Vagina (tissue), 2 donors: ENCODE results near the gene GSKIP. TPM values are rescaled to one million over a fixed set of nuclear protein-coding genes. Genes with fewer than 3 reads are reported as not detected.

Experiments used
- DNase-seq, 2 donors: peaks; one replicate each; pipeline ENCODE4 v3.0.0-alpha.2; 2017; ENCODE audit errors: extremely low spot score in 2 of 2
- H3K27ac ChIP-seq: fragments of 200-600 bp; sonication (generic); one replicate; pipeline ENCODE4 v1.5.1; 2019
- H3K27me3 ChIP-seq: fragments of 200-600 bp; sonication (generic); one replicate; pipeline ENCODE4 v1.5.1; 2019
- H3K36me3 ChIP-seq, 2 donors: fragments of 200-600 bp; sonication (generic); one replicate each; pipeline ENCODE4 v1.5.1; 2017 to 2019
- H3K4me1 ChIP-seq: fragments of 200-600 bp; sonication (generic); one replicate; pipeline ENCODE4 v1.5.1; 2019
- H3K4me3 ChIP-seq, 2 donors: fragments of 200-600 bp; sonication (generic); 1 replicate in 1 of 2; 2 replicates in 1 of 2; pipeline ENCODE4 v1.5.1; 2016 to 2019
- H3K9me3 ChIP-seq: fragments of 200-600 bp; sonication (generic); one replicate; pipeline ENCODE4 v1.5.1; 2019
- POLR2A ChIP-seq, 2 donors: fragments of 450-650 bp; IDR thresholded peaks; one replicate each; pipeline ENCODE4 v1.6.1; 2017; ENCODE audit warnings: antibody characterized with exemption in 2 of 2, mild to moderate bottlenecking in 2 of 2, moderate library complexity in 2 of 2
- POLR2AphosphoS5 ChIP-seq, 2 donors: sonication (generic); formaldehyde crosslinking; IDR thresholded peaks; one replicate each; pipeline ENCODE4 v1.9.0; 2017; ENCODE audit warnings: antibody characterized with exemption in 2 of 2, mild to moderate bottlenecking in 2 of 2, low read depth in 1 of 2; ENCODE audit not compliant: insufficient read depth in 1 of 2
- intact Hi-C: fragments of 100-400 bp; cut with DNase I; formaldehyde crosslinking; loops from one replicate; pipeline ENCODE4 v1.15.1; 2023
- small RNA-seq: library from RNA; depleted of rRNA; stranded (forward); fragments of <200 nt; gene quantifications from one replicate; pipeline ENCODE3, GENCODE V24; 2016
- total RNA-seq: library from RNA; depleted of rRNA; stranded (reverse); fragments of >200 nt; gene quantifications from one replicate; pipeline ENCODE4 v1.2.3, GENCODE V29; 2016
- TF ChIP-seq, protein P1 (sequence below), 3 experiments: fragments of 450-650 bp in 2 of 3; fragments of 200-600 bp in 1 of 3; sonication (generic) in 1 of 3; IDR thresholded peaks; one replicate each; pipeline ENCODE4 v1.5.1; 2017 to 2019; ENCODE audit warnings: antibody characterized with exemption in 3 of 3, mild to moderate bottlenecking in 2 of 3, moderate library complexity in 2 of 3

Gene GSKIP
- total RNA-seq, 1 donor from 2014 or later: 8.1 TPM

DNA sequence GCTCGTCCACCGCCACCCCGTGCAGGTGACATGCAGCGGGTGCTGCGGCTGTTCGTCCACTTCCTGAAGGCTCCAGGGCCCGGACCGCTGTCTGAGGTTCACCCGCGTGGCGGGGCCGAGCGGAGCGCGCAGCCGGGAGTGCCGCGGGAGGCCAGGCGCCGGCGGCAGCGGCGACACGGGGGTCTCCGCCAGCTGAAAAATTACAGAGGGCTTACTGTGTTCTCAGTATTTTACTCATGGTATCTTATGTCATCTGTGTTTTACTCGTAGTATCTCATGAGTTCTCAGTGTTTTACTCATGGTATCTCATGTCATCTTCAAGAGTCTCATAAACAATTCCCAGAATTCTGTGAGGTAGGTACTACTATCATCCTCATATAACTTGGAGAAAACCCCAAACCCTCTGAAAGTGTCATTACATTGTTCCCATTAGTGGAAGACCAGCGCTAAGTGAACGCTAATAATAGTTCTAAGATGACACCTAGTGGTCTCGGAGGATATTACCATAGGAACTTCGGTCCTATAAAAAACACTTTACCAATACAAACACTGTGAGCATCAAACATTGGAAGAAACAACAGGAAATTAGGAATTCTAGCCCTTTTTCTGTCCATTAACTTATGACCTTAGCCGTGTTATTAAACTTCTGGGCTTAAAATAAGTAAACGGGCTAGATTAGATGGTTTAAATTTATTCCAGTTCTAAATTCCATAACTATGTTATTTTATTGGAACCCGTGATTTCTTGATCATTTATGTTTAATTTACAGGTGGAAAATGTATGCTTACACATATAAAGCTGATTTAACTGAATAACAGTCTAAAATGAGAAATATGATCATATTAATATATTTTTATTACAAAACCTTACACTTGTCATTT lies 61.0 kb downstream of the GSKIP start:
- no peak for DNase-seq
- peak in 1 of 2 donors; percentile 38 for TF ChIP-seq POLR2AphosphoS5 (IDR thresholded peaks at IDR 0.05; ENCODE audit: insufficient read depth in 1 of 2, low read depth in 1 of 2)
- no peak for TF ChIP-seq POLR2A (IDR thresholded peaks at IDR 0.05)
- TF ChIP-seq, protein P1, sequence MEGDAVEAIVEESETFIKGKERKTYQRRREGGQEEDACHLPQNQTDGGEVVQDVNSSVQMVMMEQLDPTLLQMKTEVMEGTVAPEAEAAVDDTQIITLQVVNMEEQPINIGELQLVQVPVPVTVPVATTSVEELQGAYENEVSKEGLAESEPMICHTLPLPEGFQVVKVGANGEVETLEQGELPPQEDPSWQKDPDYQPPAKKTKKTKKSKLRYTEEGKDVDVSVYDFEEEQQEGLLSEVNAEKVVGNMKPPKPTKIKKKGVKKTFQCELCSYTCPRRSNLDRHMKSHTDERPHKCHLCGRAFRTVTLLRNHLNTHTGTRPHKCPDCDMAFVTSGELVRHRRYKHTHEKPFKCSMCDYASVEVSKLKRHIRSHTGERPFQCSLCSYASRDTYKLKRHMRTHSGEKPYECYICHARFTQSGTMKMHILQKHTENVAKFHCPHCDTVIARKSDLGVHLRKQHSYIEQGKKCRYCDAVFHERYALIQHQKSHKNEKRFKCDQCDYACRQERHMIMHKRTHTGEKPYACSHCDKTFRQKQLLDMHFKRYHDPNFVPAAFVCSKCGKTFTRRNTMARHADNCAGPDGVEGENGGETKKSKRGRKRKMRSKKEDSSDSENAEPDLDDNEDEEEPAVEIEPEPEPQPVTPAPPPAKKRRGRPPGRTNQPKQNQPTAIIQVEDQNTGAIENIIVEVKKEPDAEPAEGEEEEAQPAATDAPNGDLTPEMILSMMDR (IDR thresholded peaks at IDR 0.05): peak; percentile 50 to 86 (median 85)
- H3K36me3 ChIP-seq: no peaks in the 10 kb centered on the region
- peaks cover 6% of the 10 kb centered on the region for H3K4me1 ChIP-seq
- H3K27me3 ChIP-seq: no peaks in the 10 kb centered on the region
- no peak overlapping the region for H3K27ac ChIP-seq
- H3K4me3 ChIP-seq: peak overlapping the region; percentile 36 to 45
- intact Hi-C loops: loop anchor here (10.0 kb wide), 1 partner anchor 130 kb away; no protein-coding TSS in a partner anchor
- H3K9me3 ChIP-seq: no peaks in the 10 kb centered on the region

DNA sequence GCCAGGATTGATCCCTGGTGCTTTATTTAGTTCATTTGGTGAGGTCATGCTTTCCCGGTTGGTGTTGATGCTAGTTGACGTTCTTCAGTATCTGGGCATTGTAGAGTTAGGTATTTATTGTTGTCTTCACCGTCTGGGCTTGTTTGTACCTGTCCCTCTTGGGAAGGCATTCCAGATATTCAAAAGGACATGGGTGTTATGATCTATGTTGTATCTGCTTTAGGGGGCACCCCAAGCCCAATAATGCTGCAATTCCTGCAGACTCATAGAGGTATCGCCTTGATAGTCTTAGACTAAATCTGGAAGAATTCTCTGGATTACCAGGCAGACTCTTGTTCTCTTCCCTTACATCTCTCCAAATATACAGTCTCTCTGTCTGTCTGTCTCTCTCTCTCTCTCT lies 70.7 kb downstream of the GSKIP start:
- TF ChIP-seq, protein P1 (IDR thresholded peaks at IDR 0.05): no peak
- TF ChIP-seq POLR2A (IDR thresholded peaks at IDR 0.05) (no peak), POLR2AphosphoS5 (IDR thresholded peaks at IDR 0.05; ENCODE audit: insufficient read depth in 1 of 2, low read depth in 1 of 2) (no peak)
- Histone ChIP-seq H3K9me3 (no peaks in the 10 kb centered on the region), H3K27me3 (no peaks in the 10 kb centered on the region), H3K27ac (no peak overlapping the region), H3K36me3 (no peaks in the 10 kb centered on the region), H3K4me3 (no peak overlapping the region), H3K4me1 (no peaks in the 10 kb centered on the region)
- intact Hi-C loops: no loop called here
- no peak for DNase-seq

Small RNAs within 50 kb of the gene (small RNA-seq; reads per million reads assigned to genes)
- gene RNU2-33P: not detected

Other genes starting within 250 kb of the GSKIP start
- gene BDKRB2, start 158.7 kb upstream of the GSKIP start, total RNA-seq: 23.3 TPM
- 2.5 TPM for gene BDKRB1, start 107.3 kb upstream of the GSKIP start, total RNA-seq
- 32.2 TPM for gene ATG2B, start 185 bp upstream of the GSKIP start, total RNA-seq
- gene AK7, start 28.6 kb downstream of the GSKIP start, total RNA-seq: 2.0 TPM
- gene PAPOLA, start 138.9 kb downstream of the GSKIP start, total RNA-seq: 143 TPM